Left renal cortex interstitium (tissue), 4 donors: ENCODE measurements around the gene RASD1. TPM values are rescaled to one million over a fixed set of nuclear protein-coding genes. Genes with fewer than 3 reads are reported as not detected.
A peak's percentile ranks its signal among the peaks of the same experiment; 100 is the strongest.

Experiments used
- DNase-seq, 4 donors: peaks; one replicate each; pipeline ENCODE4 v3.0.0-alpha.2; 2013; ENCODE audit warnings: low read depth in 4 of 4, low spot score in 2 of 4, missing footprints in 1 of 4
- polyA plus RNA-seq, 4 donors: library from polyadenylated mRNA; unstranded; fragments of 120-200 nt; gene quantifications; one replicate each; pipeline ENCODE4 v1.2.1, GENCODE V29; 2013; ENCODE audit not compliant: insufficient read length in 4 of 4

Gene RASD1
- polyA plus RNA-seq, 4 donors, result 0.85 to 1.3 (median 1.0) TPM

DNA sequence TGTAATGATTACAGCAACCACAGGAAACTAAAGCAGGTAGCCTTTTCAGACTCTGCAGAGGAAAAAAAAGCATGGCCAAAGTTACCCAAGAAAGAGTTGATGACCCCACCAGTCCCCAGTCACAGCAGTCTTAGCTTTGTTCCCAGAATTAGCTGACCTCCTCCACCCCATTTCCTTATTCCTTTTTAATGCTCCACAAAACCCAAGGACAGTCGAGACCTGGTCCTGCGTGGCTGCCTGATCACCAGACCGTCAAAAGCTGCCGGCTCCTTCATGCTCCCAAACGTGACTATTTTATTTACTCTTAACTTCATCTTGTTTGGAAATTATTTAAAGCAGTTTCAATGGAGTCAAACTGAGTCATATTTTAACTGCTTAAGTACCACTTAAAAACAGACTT, 48.1 kb downstream of the RASD1 start:
- no peak for DNase-seq

DNA sequence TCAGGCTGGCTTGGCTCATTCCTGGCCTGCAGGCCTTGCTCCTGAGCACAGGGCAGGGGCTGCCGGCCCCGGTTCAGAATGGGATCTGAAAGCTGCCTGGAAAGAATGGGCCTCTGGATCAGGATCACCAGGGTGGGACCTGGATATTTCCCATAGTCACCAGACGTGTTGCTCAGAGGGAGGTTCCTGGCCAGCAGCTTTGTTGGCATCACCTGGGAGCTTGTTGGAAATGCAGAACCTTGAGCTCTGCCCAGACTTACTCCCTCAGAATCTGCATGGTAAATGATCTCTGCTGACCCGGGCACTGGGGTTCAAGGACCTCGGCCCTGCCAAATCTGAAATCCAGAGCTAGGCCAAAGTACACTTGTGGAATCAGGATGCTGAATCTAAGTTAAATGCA, 48.9 kb downstream of the RASD1 start:
- DNase-seq, result no peak

DNA sequence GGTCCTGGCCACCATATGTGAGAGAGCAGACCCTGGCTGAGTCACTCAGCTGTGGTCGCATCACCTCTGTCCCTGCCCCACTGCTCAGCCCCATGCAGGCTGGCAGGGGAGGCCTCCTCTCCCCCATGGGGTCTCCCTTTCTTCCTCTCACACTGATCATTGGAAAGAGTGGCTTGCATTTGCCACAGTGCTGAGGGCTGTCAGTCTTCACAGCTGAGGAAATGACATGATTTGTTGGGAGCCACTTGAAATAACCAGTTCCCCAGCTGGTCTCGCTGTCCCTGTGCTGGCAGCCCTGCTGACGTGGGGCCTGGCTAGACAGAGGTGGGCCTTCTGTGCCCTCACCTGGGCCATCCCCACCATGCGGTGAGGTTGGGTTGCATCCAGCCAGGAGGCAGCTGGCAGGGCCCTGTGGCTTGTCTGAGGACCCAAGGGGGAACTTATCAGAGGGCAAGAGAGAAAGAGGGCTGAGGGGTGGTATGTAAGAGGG, 49.5 kb downstream of the RASD1 start:
- DNase-seq, result no peak

GRCh38 chr17:17445925-17446665, 50.1 kb downstream of the RASD1 start:
- peak in 2 of 4 donors; percentile 4 to 34 for DNase-seq

GRCh38 chr17:17445296-17445924, 50.8 kb downstream of the RASD1 start:
- no peak for DNase-seq

Other genes starting within 250 kb of the RASD1 start
- gene COPS3, start 215.1 kb downstream of the RASD1 start, polyA plus RNA-seq, result 10 to 100 TPM; 75.8 to 82.8 (median 77.6) TPM
- 1 to 10 TPM; 4.1 to 8.6 (median 6.3) TPM for gene NT5M, start 193.0 kb downstream of the RASD1 start, polyA plus RNA-seq
- gene MED9, start 19.4 kb downstream of the RASD1 start, polyA plus RNA-seq, result 10 to 100 TPM; 20.9 to 23.5 (median 22.3) TPM
- 10 to 100 TPM; 29.6 to 37.9 (median 34.7) TPM for gene PEMT, start 95.3 kb upstream of the RASD1 start, polyA plus RNA-seq
- gene RAI1, start 185.1 kb upstream of the RASD1 start, polyA plus RNA-seq, result 10 to 100 TPM; 17.2 to 46.9 (median 33.0) TPM